IPS DF 4.7 (cell line): Measurements from ENCODE around the gene CDK6.

Source experiments
- DNase-seq: peaks from one replicate; pipeline ENCODE4 v3.0.0-alpha.2; 2013; ENCODE audit warnings: low spot score; ENCODE audit errors: extremely low read depth

CDK6 gene

DNA sequence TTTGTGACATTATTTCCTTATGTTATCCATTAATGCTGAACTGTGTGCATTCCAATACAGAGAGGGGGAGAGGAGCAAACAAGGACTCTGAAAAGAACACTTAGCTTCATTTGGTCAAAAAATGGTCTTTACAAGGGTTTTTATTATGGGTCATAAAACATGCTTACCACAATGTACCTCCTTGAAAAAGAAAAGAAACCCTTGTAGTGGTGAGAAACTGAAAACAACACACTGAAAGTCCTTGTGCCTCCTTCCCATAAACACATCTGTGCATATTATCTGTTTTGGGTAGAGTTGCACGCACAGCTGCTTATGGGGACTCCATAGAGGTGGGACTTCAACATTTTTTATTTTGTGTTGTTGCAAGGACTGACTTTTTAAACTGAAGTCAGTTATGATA, 98.7 kb downstream of the CDK6 start:
- no peak for DNase-seq

GRCh38 chr7:92736870-92737269, 99.5 kb downstream of the CDK6 start:
- no peak for DNase-seq

DNA sequence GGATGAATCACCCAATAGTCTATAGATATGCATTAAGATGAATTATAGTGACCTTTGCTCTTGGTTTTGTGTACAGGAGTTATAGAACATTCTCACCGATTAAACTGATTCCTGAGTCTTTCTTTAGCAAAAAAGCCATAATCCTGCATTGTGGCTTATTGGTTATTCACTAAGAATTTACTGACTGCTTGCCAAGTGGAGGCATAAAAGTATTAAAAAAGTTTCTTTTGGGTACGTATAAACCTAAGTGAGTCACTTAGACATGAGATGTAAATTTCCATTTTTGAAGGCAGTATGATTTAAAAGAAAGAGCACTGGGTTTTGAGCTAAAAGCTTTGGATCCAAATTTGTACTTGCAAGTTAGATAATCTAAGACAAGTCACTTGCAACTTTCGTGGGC, 100.7 kb downstream of the CDK6 start:
- no peak for DNase-seq

DNA sequence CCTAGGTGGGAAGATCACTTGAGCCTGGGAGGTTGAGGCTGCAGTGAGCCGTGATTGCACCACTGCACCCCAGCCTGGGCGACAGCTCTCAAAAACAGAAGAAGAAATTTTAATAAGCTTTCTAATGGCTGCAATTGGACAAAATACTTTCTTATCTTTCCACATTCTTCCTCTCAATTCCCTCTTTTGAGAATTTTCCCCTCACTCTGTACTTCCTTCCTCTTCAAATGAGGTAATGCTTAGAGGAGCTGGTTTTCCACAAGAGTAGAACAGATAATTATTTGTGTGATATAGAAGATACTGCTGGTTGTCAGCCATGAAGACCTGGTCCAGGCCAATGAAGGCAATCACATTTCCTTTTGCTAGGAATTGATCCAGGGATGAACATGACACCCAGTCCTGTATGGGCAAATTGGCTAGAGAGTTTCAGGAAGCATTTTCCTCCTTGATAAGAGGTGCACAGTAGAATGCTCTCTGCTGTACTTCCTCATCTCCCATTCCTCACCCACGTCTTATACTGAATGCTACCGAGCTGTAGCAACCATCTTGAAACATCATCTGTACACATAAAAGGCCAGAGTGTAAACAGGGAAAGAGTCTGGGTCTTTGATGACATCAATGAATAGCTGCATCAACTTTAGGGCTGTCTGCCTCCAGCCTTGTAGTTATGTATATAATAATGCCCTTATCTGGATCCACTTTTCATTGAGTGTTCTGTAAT, 103.9 kb downstream of the CDK6 start:
- DNase-seq = no peak

DNA sequence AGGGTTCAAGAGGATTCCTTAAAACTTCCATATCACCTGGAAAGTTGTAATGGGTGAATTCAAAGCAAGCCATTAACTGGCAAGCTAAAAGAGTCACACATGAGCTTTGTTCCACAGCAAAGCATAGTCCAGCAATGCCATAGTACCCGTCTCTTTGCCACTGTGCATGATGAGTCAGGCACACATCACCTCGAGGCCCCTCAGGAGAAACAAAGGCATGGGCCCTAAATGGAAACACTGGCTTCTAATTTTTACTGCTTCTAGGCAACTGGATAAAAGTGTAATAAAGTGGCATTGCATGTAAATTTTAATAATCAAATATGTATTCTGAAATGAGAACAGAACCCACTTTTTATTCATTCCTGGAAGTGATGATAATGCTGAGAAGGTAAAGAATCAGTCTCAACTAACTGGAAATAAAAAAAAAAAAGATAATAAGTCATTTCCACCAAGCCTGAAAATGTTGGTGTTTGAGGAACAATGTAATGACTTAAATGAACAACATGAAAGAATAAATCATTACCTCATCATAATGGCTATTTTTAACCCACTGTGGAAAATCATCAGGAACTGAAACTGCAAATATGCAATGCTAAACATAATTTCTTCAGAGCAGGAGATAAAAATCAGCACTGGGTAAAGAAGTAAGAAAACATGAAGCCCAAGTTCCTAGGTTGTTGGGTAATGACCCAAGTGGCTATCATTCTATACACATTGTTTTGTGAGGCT, 104.9 kb downstream of the CDK6 start:
- no peak for DNase-seq

DNA sequence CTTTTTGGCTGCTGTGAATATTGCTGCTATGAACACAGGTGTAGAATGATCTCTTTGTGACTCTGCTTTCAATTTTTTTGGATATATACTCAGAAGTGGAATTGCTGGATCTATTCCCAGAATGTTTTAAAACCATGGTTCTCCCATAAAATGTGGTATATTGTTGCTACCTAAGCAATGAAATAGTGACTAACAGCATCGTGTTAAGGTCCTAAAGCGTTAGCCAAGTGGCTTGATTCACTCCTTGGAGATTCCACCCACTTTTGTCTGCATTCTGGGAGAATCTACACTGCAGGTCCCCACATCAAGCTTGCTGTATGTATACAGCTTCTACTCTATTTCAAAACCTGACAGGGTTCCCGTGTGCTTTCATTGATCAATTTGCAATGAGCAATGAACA, 105.6 kb downstream of the CDK6 start:
- DNase-seq = no peak

DNA sequence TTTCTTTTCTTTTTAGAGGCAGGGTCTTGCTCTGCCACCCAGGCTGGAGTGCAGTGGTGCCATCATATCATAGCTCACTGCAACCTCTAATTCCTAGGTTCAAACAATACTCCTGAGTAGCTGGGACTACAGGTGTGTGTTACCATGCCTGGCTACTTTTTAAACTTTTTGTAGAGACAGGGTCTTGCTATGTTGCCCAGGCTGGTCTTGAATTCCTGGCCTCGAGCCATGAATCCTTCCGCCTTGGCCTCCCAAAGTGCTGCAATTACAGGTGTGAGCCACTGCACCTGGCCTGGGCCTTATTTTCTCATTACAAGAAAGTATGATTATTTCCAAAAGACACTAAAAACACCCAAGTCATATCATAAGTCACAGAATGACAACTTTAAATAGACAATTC, 106.6 kb downstream of the CDK6 start:
- no peak for DNase-seq

DNA sequence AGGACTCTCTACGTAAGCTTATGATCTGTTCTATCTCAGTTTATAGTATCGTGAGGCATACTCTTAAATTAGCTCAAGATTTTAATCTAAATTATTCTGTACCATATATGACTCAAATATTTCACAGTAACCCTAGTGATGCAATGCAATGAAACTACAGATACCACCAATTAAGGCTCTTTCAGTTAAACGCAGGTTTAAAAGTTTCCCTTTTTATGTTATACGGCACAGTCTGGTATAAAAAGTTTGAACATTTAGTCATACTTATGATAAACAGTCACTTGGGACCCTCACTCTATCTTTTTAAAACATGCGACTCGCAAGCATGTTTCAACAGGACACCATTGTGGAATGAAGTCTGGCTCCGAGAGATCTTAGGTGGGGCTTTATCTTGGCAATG, 107.2 kb downstream of the CDK6 start:
- no peak for DNase-seq

- no peak for DNase-seq
These were observed 108.6 kb downstream of the CDK6 start for GRCh38 chr7:92727755-92728154.

GRCh38 chr7:92725161-92725925, 111.0 kb downstream of the CDK6 start:
- no peak for DNase-seq

DNA sequence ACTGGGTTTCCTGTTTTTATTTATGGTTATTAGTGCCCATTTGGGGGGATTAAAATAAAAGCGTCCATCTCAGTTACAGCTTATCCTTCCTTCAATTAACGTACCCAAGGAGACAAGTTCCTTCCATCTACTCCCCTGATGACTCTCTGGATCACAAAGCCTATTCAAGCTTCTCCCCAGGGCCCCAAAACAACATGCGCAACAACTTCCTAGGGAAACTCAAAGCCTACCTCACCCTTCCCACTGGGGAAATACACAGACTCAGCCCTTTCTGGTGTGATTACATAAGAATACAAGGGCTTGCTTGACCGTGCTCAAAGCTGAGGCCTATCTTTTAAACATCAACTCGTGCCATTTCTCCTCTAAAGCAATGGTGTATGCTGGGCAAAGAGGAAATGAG, 112.4 kb downstream of the CDK6 start:
- DNase-seq = peak; percentile 30

DNA sequence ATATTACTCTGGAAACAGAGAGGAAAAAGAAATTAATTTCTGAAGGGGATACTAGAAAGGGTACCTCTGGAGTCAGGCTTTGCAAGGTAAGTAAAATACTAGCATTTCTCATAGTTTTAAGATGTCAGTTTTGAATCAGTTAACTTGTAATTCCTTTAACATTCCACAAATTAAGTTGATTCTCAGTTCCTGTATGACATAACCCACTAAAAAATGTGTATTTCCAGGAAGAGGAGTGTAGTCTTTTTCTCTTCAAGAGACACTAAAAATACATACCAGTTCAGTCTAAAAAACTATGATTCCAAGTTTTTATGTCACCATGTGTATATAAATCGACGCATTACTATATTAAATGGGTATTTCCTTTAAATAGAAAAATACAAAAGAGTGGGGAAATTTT, 113.2 kb downstream of the CDK6 start:
- DNase-seq = no peak

- DNase-seq = no peak
These were observed 113.8 kb downstream of the CDK6 start for GRCh38 chr7:92722541-92722940.

- DNase-seq = no peak
These were observed 115.6 kb downstream of the CDK6 start for GRCh38 chr7:92720604-92721350.

- DNase-seq = no peak
These were observed 118.2 kb downstream of the CDK6 start for GRCh38 chr7:92717993-92718716.

GRCh38 chr7:92717623-92717992, 118.8 kb downstream of the CDK6 start:
- no peak for DNase-seq

- DNase-seq = no peak
These were observed 119.4 kb downstream of the CDK6 start for GRCh38 chr7:92716825-92717580.

DNA sequence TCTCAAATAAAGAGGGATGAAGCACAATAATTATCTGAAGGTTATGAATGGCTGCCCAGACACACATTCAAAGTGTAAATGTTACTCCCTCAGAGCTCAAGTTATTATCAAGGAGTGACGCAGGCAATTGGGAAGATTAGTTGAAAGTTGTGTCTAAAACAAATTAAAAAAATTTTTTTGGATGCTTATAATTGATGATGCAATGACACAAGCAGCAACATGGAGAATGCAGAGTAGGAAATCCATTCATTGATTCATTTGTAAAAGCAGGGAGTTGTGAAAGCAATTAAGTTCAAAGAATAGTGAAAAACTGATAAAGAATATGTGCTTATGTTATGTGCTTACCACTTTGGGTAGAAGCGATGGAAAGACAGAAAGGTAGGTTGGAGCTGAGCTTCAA, 120.4 kb downstream of the CDK6 start:
- DNase-seq = no peak

DNA sequence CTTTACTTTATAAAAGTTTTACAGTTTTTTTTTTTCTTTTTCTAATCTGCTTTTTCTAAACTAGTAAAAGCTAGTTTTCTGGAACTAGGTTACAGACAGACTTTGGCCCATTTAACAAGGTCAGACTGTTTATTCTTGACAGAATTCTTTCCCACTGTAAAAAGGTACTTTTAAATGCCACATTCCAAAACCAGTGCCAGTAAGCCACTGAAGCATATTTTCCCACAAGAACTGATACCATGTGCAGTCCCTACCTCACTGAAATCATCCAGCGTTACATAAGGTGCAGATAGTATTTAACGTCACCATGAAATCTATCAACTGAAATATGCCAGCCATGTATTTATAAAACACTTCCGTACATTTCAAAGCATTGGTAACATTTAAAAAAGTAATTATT, 121.6 kb downstream of the CDK6 start:
- DNase-seq = no peak

DNA sequence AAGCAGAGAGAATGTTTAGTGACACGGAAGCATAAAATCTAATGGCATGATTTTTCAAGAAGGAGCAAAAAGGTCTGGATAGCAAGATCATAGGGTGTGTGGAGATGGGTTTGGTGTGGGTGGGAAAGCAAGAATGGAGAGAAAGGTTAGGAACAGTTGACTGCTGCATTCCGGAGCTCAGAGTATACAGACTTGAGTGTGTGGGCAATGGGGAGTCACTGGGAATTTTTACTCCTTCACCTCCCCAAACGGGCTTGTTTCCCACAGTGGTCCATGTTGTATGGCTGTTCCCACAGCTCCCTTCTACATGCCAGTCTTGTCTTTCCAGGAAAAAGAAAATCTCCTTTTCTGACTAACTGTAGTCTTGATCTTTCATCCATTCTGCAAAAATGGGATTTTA, 122.1 kb downstream of the CDK6 start:
- no peak for DNase-seq
